HCT116 (cell line): ENCODE data around the gene LDLRAD4. TPM values are rescaled to one million over a fixed set of nuclear protein-coding genes. Genes with fewer than 3 reads are reported as not detected.

Experiments
- microRNA-seq: library from miRNA; unstranded; fragments of <30 nt; microRNA quantifications from one replicate; pipeline ENCODE4, GENCODE V29; 2016; ENCODE audit warnings: borderline number of aligned reads
- total RNA-seq: library from RNA; stranded (reverse); gene quantifications from one replicate; pipeline ENCODE4 v1.2.1, GENCODE V29; 2021; ENCODE audit not compliant: unreplicated experiment

Gene LDLRAD4
- total RNA-seq, 1 experiment from 2014 or later: 1.2 TPM

Small RNA genes within 50 kb of the gene (microRNA-seq; reads per million reads assigned to microRNA genes)
- gene MIR4526 (not detected), gene MIR5190 (not detected)

Other genes starting within 250 kb of the LDLRAD4 start
- gene CEP192, start 227.4 kb upstream of the LDLRAD4 start, total RNA-seq: 24.3 TPM